ENCODE measurements around the gene TBC1D2B.

DNA sequence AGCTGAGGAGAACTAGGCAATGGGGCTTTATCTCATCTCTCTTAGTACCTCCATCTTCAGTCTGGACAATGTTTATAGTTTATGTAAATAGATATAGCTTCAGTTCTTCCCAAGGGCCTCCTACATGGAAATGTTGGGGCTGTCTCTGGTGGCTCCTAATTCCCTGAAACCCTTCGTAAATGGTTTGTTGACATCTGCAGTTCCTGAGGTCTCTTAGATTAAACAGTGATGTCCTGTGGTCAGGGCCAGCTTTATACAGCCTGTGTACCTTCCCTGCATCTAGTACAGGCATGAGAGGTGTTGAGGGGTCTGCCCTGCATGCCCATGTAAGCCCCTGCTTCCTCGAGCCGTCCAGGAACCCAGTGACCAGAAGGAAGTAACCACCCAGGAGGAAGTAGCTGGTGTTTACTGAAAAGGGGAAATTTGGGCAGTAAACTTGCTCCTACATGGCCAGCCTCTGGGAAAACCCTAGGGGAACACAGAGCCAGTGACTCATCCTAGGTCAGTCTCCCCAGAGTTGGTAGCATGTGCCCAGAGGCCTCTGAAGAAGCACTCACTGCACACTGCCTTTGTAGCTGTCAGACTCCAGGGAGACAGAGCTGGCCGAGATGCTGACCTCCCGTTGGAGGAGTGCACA, 4.7 kb upstream of the TBC1D2B start:
- TF ChIP-seq TAF1 (conservative IDR thresholded peaks at IDR 0.05), result no peak
- TF ChIP-seq, protein P1, sequence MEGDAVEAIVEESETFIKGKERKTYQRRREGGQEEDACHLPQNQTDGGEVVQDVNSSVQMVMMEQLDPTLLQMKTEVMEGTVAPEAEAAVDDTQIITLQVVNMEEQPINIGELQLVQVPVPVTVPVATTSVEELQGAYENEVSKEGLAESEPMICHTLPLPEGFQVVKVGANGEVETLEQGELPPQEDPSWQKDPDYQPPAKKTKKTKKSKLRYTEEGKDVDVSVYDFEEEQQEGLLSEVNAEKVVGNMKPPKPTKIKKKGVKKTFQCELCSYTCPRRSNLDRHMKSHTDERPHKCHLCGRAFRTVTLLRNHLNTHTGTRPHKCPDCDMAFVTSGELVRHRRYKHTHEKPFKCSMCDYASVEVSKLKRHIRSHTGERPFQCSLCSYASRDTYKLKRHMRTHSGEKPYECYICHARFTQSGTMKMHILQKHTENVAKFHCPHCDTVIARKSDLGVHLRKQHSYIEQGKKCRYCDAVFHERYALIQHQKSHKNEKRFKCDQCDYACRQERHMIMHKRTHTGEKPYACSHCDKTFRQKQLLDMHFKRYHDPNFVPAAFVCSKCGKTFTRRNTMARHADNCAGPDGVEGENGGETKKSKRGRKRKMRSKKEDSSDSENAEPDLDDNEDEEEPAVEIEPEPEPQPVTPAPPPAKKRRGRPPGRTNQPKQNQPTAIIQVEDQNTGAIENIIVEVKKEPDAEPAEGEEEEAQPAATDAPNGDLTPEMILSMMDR (IDR thresholded peaks at IDR 0.05; ENCODE audit: low read depth, low read length, missing input control), result no peak
- TF ChIP-seq NR2F2 (IDR thresholded peaks at IDR 0.05), result no peak
- no peak for TF ChIP-seq EGR1 (IDR thresholded peaks at IDR 0.05; ENCODE audit: low read depth in 2 of 2)
- no peak for TF ChIP-seq ZBTB33 (IDR thresholded peaks at IDR 0.05)
- TF ChIP-seq, protein P2, sequence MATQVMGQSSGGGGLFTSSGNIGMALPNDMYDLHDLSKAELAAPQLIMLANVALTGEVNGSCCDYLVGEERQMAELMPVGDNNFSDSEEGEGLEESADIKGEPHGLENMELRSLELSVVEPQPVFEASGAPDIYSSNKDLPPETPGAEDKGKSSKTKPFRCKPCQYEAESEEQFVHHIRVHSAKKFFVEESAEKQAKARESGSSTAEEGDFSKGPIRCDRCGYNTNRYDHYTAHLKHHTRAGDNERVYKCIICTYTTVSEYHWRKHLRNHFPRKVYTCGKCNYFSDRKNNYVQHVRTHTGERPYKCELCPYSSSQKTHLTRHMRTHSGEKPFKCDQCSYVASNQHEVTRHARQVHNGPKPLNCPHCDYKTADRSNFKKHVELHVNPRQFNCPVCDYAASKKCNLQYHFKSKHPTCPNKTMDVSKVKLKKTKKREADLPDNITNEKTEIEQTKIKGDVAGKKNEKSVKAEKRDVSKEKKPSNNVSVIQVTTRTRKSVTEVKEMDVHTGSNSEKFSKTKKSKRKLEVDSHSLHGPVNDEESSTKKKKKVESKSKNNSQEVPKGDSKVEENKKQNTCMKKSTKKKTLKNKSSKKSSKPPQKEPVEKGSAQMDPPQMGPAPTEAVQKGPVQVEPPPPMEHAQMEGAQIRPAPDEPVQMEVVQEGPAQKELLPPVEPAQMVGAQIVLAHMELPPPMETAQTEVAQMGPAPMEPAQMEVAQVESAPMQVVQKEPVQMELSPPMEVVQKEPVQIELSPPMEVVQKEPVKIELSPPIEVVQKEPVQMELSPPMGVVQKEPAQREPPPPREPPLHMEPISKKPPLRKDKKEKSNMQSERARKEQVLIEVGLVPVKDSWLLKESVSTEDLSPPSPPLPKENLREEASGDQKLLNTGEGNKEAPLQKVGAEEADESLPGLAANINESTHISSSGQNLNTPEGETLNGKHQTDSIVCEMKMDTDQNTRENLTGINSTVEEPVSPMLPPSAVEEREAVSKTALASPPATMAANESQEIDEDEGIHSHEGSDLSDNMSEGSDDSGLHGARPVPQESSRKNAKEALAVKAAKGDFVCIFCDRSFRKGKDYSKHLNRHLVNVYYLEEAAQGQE (IDR thresholded peaks at IDR 0.05), result no peak
- no peak for TF ChIP-seq MAX (IDR thresholded peaks at IDR 0.05)
- no peak for TF ChIP-seq RAD21 (IDR thresholded peaks at IDR 0.05)
- no peak for TF ChIP-seq YY1 (IDR thresholded peaks at IDR 0.05)

All from liver (tissue), 3 donors.